ENCODE measurements around the gene IL10RB. TPM values are rescaled to one million over a fixed set of nuclear protein-coding genes. Genes with fewer than 3 reads are reported as not detected.

The IL10RB gene
- total RNA-seq, 1 experiment from 2014 or later, result 18.2 TPM

- peak; percentile 95 for DNase-seq
- BruUV-seq (replicated peaks), result TSS peak; percentile 85
- intact Hi-C loops (cut with micrococcal nuclease; ENCODE audit: unreplicated experiment), result loop anchor here (10.0 kb wide), 1 partner anchor 60 kb away; the partner anchor contains the start of gene IL10RB
- Mint-ChIP-seq H3K27ac (ENCODE audit: unreplicated experiment) (no peak within 1 kb of the TSS), H3K36me3 (ENCODE audit: insufficient read depth, unreplicated experiment) (no peaks in the 10 kb centered on the region), H3K27me3 (ENCODE audit: unreplicated experiment) (no peaks in the 10 kb centered on the region), H3K4me1 (ENCODE audit: low read depth, unreplicated experiment) (no peaks in the 10 kb centered on the region), H3K9me3 (ENCODE audit: low read depth, unreplicated experiment) (no peaks in the 10 kb centered on the region), H3K4me3 (ENCODE audit: low read depth, unreplicated experiment) (no peak within 1 kb of the TSS)
- CTCF ChIA-PET, result interaction anchor here (0.5 to 1.7 kb wide), 7 partner anchors 10 to 174 kb away, joined by 3 to 14 read pairs (median 4); no protein-coding TSS in a partner anchor
- TF ChIP-seq CTCF (IDR thresholded peaks at IDR 0.05; ENCODE audit: unreplicated experiment), result no peak
Measured at GRCh38 chr21:33324291-33325221, 58.4 kb downstream of the IL10RB start, which contains the start of gene IFNAR1. TSS of gene IFNAR1 (plus strand) at chr21:33324970. CDS start at chr21:33325056, 86 bp downstream.

GRCh38 chr21:33325222-33326067, 59.3 kb downstream of the IL10RB start:
- Mint-ChIP-seq H3K4me3 (ENCODE audit: low read depth, unreplicated experiment) (no peak overlapping the region), H3K27ac (ENCODE audit: unreplicated experiment) (no peak overlapping the region), H3K9me3 (ENCODE audit: low read depth, unreplicated experiment) (no peaks in the 10 kb centered on the region), H3K27me3 (ENCODE audit: unreplicated experiment) (no peaks in the 10 kb centered on the region), H3K36me3 (ENCODE audit: insufficient read depth, unreplicated experiment) (no peaks in the 10 kb centered on the region), H3K4me1 (ENCODE audit: low read depth, unreplicated experiment) (no peaks in the 10 kb centered on the region)
- intact Hi-C loops (cut with micrococcal nuclease; ENCODE audit: unreplicated experiment), result loop anchor here (10.0 kb wide), 1 partner anchor 61 kb away; the partner anchor contains the start of gene IL10RB
- CTCF ChIA-PET, result interaction anchor here (0.6 to 1.7 kb wide), 6 partner anchors 10 to 122 kb away, joined by 3 to 14 read pairs (median 4); no protein-coding TSS in a partner anchor
- peak; percentile 43 for DNase-seq
- no TSS peak for BruUV-seq (replicated peaks)
- TF ChIP-seq CTCF (IDR thresholded peaks at IDR 0.05; ENCODE audit: unreplicated experiment), result no peak

GRCh38 chr21:33327326-33327725, 61.2 kb downstream of the IL10RB start:
- H3K36me3 Mint-ChIP-seq (ENCODE audit: insufficient read depth, unreplicated experiment), result peaks cover 4% of the 10 kb centered on the region
- no peaks in the 10 kb centered on the region for H3K27me3 Mint-ChIP-seq (ENCODE audit: unreplicated experiment)
- intact Hi-C loops (cut with micrococcal nuclease; ENCODE audit: unreplicated experiment), result loop anchor here (10.0 kb wide), 1 partner anchor 63 kb away; the partner anchor contains the start of gene IL10RB
- no peaks in the 10 kb centered on the region for H3K9me3 Mint-ChIP-seq (ENCODE audit: low read depth, unreplicated experiment)
- DNase-seq, result no peak
- H3K4me3 Mint-ChIP-seq (ENCODE audit: low read depth, unreplicated experiment), result no peak overlapping the region
- H3K4me1 Mint-ChIP-seq (ENCODE audit: low read depth, unreplicated experiment), result no peaks in the 10 kb centered on the region
- no TSS peak for BruUV-seq (replicated peaks)
- CTCF ChIA-PET, result interaction anchor here (1.1 kb wide), 1 partner anchor 12 kb away, joined by 4 read pairs; no protein-coding TSS in a partner anchor
- no peak overlapping the region for H3K27ac Mint-ChIP-seq (ENCODE audit: unreplicated experiment)
- TF ChIP-seq CTCF (IDR thresholded peaks at IDR 0.05; ENCODE audit: unreplicated experiment), result no peak
